ENCODE data around the gene DRICH1.

Gene DRICH1

DNA sequence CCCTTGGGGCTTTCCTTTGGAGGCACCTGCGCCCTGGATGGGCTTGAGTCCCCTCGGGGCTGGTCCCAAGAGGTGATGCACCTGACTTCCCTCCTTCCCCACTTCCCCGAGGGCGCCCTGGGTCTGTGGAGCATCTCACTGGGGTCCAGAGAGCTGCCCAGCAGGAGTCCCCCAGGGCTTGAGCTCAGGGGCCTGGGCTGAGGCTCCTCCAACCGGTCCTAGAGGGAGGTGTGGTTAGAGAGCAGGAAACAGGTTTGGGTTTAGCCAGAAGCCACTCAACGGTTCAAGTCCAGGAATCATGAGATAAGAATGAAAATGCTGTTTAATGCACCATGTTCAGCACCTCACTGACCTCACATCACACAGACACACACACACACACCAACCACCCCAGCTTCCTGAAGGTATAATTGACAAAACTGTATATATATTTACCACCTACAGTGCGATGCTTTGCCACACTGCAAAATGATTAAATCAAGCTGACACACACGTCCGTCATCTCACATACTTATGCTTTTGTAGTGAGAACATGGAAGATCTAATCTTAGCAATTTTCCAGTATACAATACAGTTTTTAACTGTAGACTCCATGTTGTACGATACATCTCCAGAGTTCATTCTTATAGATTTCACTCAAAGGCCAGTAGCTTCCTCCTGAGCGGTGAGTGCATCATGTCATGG lies 51.4 kb downstream of the DRICH1 start:
- POLR2A ChIA-PET = no interaction called here
- no peaks in the 10 kb centered on the region for H3K9me3 ChIP-seq (ENCODE audit: control extremely low read depth in 1 of 5, control insufficient read depth in 4 of 5, insufficient read depth in 2 of 5, low read depth in 1 of 5, low read length in 4 of 5)
- H3K27ac ChIP-seq (ENCODE audit: insufficient read depth in 1 of 2, low read depth in 1 of 2, low read length in 2 of 2, poor library complexity in 1 of 2, severe bottlenecking in 2 of 2) = peak overlapping the region; percentile 79 to 81
- WGBS (ENCODE audit: insufficient coverage) = 6% methylated on average over 7 of the region's 11 CpGs
- CTCF ChIA-PET = interaction anchor here (0.5 to 3.4 kb wide), 6 partner anchors 9 to 271 kb away, joined by 3 to 26 read pairs (median 4); no protein-coding TSS in a partner anchor
- H3K4me1 ChIP-seq (ENCODE audit: control extremely low read depth in 1 of 4, control insufficient read depth in 4 of 4, insufficient read depth in 4 of 4, low read length in 3 of 4) = peaks cover 21 to 90% (median 86%) of the 10 kb centered on the region in 4 experiments
- DNase-seq = peak; percentile 77 to 97 (median 94)
- H3K36me3 ChIP-seq (ENCODE audit: control insufficient read depth in 4 of 4, insufficient read depth in 4 of 4, low read length in 3 of 4) = peaks cover 0 to 2% (median under 1%) of the 10 kb centered on the region in 4 experiments
- no peaks in the 10 kb centered on the region for H3K27me3 ChIP-seq (replicated peaks in 2 of 5; ENCODE audit: control insufficient read depth in 4 of 5, insufficient read depth in 5 of 5, low read length in 4 of 5)
- H3K4me3 ChIP-seq (ENCODE audit: control insufficient read depth in 1 of 7, extremely low read depth in 1 of 7, insufficient read depth in 4 of 7, low read depth in 2 of 7, low read length in 6 of 7) = peak overlapping the region in 6 of 7 experiments; percentile 30 to 67 (median 62)

DNA sequence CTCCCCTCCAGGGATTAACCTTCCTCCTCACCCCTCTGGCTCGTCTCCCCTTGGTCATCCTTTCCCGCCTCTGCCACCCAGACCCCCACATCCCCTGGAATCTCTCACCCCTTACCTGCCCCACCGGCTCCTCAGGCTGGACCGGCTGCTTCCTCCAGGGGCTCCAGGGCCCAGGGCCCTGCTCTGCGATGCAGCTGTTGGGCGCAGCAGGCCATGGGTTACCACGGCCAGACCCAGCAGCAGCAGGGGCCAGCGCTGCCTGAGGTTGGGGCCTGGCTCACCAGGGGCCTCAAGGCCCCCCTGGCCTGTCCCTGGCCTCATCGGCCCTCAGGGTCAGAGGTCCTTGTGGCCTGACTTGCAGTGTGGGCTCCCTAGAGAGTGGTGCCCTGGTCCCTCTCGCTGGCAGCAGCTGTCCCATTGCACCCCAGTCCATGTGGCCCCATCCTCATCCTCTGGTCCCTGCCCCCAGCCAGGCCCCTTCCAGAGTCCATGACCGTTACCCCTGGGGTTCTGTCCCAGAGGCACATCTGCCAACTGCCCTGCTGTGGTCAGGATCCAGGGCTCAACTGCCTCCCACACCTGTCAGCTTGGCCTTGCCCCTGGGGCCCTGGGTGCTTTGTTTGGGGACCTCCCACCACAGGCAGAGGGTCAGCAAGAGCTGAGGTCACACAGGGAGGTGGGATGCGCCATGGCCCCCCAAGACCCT lies 52.1 kb downstream of the DRICH1 start, which contains the start of gene IGLL1:
IGLL1 (minus strand) TSS at position 421 of the 706 bp plus-strand sequence; CDS start at position 321, 100 bp downstream.
- DNase-seq = peak in 2 of 3 donors; percentile 69 to 77
- Histone ChIP-seq H3K9me3 (ENCODE audit: control extremely low read depth in 1 of 5, control insufficient read depth in 4 of 5, insufficient read depth in 2 of 5, low read depth in 1 of 5, low read length in 4 of 5) (no peaks in the 10 kb centered on the region), H3K36me3 (ENCODE audit: control insufficient read depth in 4 of 4, insufficient read depth in 4 of 4, low read length in 3 of 4) (peaks cover 0 to 5% (median 1%) of the 10 kb centered on the region in 4 experiments), H3K27ac (ENCODE audit: insufficient read depth in 1 of 2, low read depth in 1 of 2, low read length in 2 of 2, poor library complexity in 1 of 2, severe bottlenecking in 2 of 2) (peak within 1 kb of the TSS; percentile 79 to 81), H3K4me1 (ENCODE audit: control extremely low read depth in 1 of 4, control insufficient read depth in 4 of 4, insufficient read depth in 4 of 4, low read length in 3 of 4) (peaks cover 21 to 91% (median 82%) of the 10 kb centered on the region in 4 experiments), H3K4me3 (ENCODE audit: control insufficient read depth in 1 of 7, extremely low read depth in 1 of 7, insufficient read depth in 4 of 7, low read depth in 2 of 7, low read length in 6 of 7) (peak within 1 kb of the TSS in 6 of 7 experiments; percentile 32 to 67 (median 62)), H3K27me3 (replicated peaks in 2 of 5; ENCODE audit: control insufficient read depth in 4 of 5, insufficient read depth in 5 of 5, low read length in 4 of 5) (no peaks in the 10 kb centered on the region)
- CTCF ChIA-PET = interaction anchor here (0.7 to 3.4 kb wide), 6 partner anchors 11 to 22 kb away, joined by 3 to 26 read pairs (median 4); no protein-coding TSS in a partner anchor
- POLR2A ChIA-PET = no interaction called here
- WGBS (ENCODE audit: insufficient coverage) = 51% methylated on average over 10 of the region's 12 CpGs

DNA sequence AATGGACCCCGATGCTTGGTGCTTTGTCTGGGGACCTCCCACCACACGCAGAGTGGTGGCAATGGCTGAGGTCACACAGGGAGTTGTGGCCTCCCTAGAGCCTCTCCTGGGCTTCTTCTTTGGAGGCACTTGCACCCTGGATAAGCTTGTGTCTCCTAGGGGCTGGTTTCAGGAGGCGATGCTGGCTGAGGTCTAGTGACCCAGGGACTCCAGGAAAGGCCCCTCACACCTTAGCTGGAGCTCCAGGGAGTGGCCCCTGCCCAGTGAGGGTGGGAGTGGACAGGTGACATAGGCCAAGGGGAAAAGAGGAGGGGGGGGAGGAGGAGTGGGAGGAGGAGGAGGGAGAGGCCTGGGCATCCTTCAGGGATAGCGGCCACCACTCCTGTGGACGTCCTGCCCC lies 52.8 kb downstream of the DRICH1 start:
- H3K27me3 ChIP-seq (replicated peaks in 2 of 5; ENCODE audit: control insufficient read depth in 4 of 5, insufficient read depth in 5 of 5, low read length in 4 of 5) = no peaks in the 10 kb centered on the region
- 85% methylated on average over 4 of the region's 5 CpGs for WGBS (ENCODE audit: insufficient coverage)
- ChIA-PET POLR2A (interaction anchor here (0.6 to 1.2 kb wide), 2 partner anchors 206 to 287 kb away, joined by 3 to 5 read pairs; no protein-coding TSS in a partner anchor), CTCF (interaction anchor here (0.7 to 1.6 kb wide), 4 partner anchors 9 to 13 kb away, joined by 3 to 10 read pairs (median 4); no protein-coding TSS in a partner anchor)
- peak overlapping the region in 6 of 7 experiments; percentile 30 to 67 (median 62) for H3K4me3 ChIP-seq (ENCODE audit: control insufficient read depth in 1 of 7, extremely low read depth in 1 of 7, insufficient read depth in 4 of 7, low read depth in 2 of 7, low read length in 6 of 7)
- H3K9me3 ChIP-seq (ENCODE audit: control extremely low read depth in 1 of 5, control insufficient read depth in 4 of 5, insufficient read depth in 2 of 5, low read depth in 1 of 5, low read length in 4 of 5) = no peaks in the 10 kb centered on the region
- peaks cover 15 to 88% (median 75%) of the 10 kb centered on the region in 4 experiments for H3K4me1 ChIP-seq (ENCODE audit: control extremely low read depth in 1 of 4, control insufficient read depth in 4 of 4, insufficient read depth in 4 of 4, low read length in 3 of 4)
- DNase-seq = no peak
- peaks cover 0 to 5% (median 3%) of the 10 kb centered on the region in 4 experiments for H3K36me3 ChIP-seq (ENCODE audit: control insufficient read depth in 4 of 4, insufficient read depth in 4 of 4, low read length in 3 of 4)
- H3K27ac ChIP-seq (ENCODE audit: insufficient read depth in 1 of 2, low read depth in 1 of 2, low read length in 2 of 2, poor library complexity in 1 of 2, severe bottlenecking in 2 of 2) = peak overlapping the region; percentile 79 to 81

DNA sequence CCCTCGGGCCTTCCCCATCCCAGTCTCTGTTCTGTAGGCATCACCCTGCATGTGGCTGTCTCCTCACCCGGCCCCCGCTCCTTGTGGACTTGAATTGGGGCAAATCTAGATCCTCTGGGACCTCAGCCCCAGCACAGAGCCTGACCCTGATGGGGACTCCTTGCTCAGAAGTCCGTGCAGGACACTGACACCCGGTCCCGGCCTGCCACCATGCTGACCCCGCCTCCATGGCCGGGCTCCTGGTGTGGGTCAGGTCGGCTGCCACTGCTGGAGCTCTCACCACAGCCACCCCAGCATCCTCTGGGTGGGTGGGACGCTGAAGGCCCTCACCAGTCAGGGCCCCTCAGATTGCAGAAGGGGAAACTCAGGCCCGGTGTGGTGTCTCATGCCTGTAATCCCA lies 53.8 kb downstream of the DRICH1 start:
- Histone ChIP-seq H3K9me3 (ENCODE audit: control extremely low read depth in 1 of 5, control insufficient read depth in 4 of 5, insufficient read depth in 2 of 5, low read depth in 1 of 5, low read length in 4 of 5) (no peaks in the 10 kb centered on the region), H3K36me3 (ENCODE audit: control insufficient read depth in 4 of 4, insufficient read depth in 4 of 4, low read length in 3 of 4) (peaks cover 0 to 5% (median 3%) of the 10 kb centered on the region in 4 experiments), H3K27ac (ENCODE audit: insufficient read depth in 1 of 2, low read depth in 1 of 2, low read length in 2 of 2, poor library complexity in 1 of 2, severe bottlenecking in 2 of 2) (peak overlapping the region; percentile 33 to 81), H3K4me1 (ENCODE audit: control extremely low read depth in 1 of 4, control insufficient read depth in 4 of 4, insufficient read depth in 4 of 4, low read length in 3 of 4) (peaks cover 14 to 78% (median 66%) of the 10 kb centered on the region in 4 experiments), H3K27me3 (replicated peaks in 2 of 5; ENCODE audit: control insufficient read depth in 4 of 5, insufficient read depth in 5 of 5, low read length in 4 of 5) (no peaks in the 10 kb centered on the region), H3K4me3 (ENCODE audit: control insufficient read depth in 1 of 7, extremely low read depth in 1 of 7, insufficient read depth in 4 of 7, low read depth in 2 of 7, low read length in 6 of 7) (peak overlapping the region in 5 of 7 experiments; percentile 7 to 65 (median 53))
- WGBS (ENCODE audit: insufficient coverage) = 88% methylated on average over 3 of the region's 11 CpGs
- CTCF ChIA-PET = interaction anchor here (1.3 to 2.9 kb wide), 4 partner anchors 10 to 15 kb away, joined by 3 to 10 read pairs (median 6); no protein-coding TSS in a partner anchor
- POLR2A ChIA-PET = interaction anchor here (0.7 to 1.2 kb wide), 2 partner anchors 11 to 207 kb away, joined by 3 to 5 read pairs; no protein-coding TSS in a partner anchor
- DNase-seq = no peak

DNA sequence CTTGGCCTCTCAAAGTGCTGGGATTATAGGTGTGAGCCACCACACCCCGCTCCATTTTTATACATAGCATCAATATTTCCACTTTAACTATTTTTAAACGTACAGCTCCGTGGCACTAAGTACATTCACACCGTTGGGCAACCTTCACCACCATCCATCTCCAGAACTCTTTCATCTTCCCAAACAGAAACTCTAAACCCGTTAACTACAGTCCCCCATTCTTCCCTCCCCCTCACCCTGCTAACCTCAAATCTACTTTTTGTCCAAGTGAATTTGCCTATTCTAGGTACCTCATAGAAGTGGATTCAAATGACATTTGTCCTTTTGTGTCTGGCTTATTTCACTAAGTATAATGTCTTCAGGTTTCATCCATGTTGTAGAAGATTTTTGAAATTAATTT lies 55.4 kb downstream of the DRICH1 start:
- no peak overlapping the region for H3K4me3 ChIP-seq (ENCODE audit: control insufficient read depth in 1 of 7, extremely low read depth in 1 of 7, insufficient read depth in 4 of 7, low read depth in 2 of 7, low read length in 6 of 7)
- DNase-seq = no peak
- H3K4me1 ChIP-seq (ENCODE audit: control extremely low read depth in 1 of 4, control insufficient read depth in 4 of 4, insufficient read depth in 4 of 4, low read length in 3 of 4) = peaks cover 5 to 62% (median 51%) of the 10 kb centered on the region in 4 experiments
- POLR2A ChIA-PET = no interaction called here
- CTCF ChIA-PET = interaction anchor here (1.3 to 2.9 kb wide), 4 partner anchors 9 to 17 kb away, joined by 4 to 8 read pairs (median 6); no protein-coding TSS in a partner anchor
- H3K27me3 ChIP-seq (replicated peaks in 2 of 5; ENCODE audit: control insufficient read depth in 4 of 5, insufficient read depth in 5 of 5, low read length in 4 of 5) = no peaks in the 10 kb centered on the region
- 85% methylated on average over 4 of the region's 5 CpGs for WGBS (ENCODE audit: insufficient coverage)
- H3K9me3 ChIP-seq (ENCODE audit: control extremely low read depth in 1 of 5, control insufficient read depth in 4 of 5, insufficient read depth in 2 of 5, low read depth in 1 of 5, low read length in 4 of 5) = no peaks in the 10 kb centered on the region
- peaks cover 3 to 16% (median 5%) of the 10 kb centered on the region in 4 experiments for H3K36me3 ChIP-seq (ENCODE audit: control insufficient read depth in 4 of 4, insufficient read depth in 4 of 4, low read length in 3 of 4)
- peak overlapping the region in 1 of 2 experiments; percentile 49 for H3K27ac ChIP-seq (ENCODE audit: insufficient read depth in 1 of 2, low read depth in 1 of 2, low read length in 2 of 2, poor library complexity in 1 of 2, severe bottlenecking in 2 of 2)

DNA sequence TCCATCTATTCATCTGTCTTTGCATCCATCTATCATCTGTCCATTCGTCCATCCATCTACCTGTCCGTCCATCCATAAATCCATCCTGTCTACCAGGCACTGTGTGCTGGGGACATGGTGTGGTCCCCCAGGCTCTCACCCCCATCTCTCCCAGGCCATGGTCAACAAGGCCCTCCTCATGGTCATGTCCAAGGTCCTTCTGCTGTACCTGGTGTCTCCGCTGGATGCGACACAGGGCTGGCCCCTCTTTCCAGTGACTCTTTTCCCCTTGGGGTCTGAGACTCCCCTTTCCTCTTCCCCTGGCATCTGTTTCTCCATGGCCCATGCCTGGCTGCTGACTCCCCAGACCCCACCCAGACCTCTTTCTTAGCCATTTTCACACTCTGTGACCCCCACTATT lies 56.5 kb downstream of the DRICH1 start:
- Histone ChIP-seq H3K27me3 (replicated peaks in 2 of 5; ENCODE audit: control insufficient read depth in 4 of 5, insufficient read depth in 5 of 5, low read length in 4 of 5) (no peaks in the 10 kb centered on the region), H3K9me3 (ENCODE audit: control extremely low read depth in 1 of 5, control insufficient read depth in 4 of 5, insufficient read depth in 2 of 5, low read depth in 1 of 5, low read length in 4 of 5) (no peaks in the 10 kb centered on the region), H3K4me1 (ENCODE audit: control extremely low read depth in 1 of 4, control insufficient read depth in 4 of 4, insufficient read depth in 4 of 4, low read length in 3 of 4) (peaks cover 5 to 51% (median 41%) of the 10 kb centered on the region in 4 experiments), H3K4me3 (ENCODE audit: control insufficient read depth in 1 of 7, extremely low read depth in 1 of 7, insufficient read depth in 4 of 7, low read depth in 2 of 7, low read length in 6 of 7) (no peak overlapping the region), H3K27ac (ENCODE audit: insufficient read depth in 1 of 2, low read depth in 1 of 2, low read length in 2 of 2, poor library complexity in 1 of 2, severe bottlenecking in 2 of 2) (no peak overlapping the region), H3K36me3 (ENCODE audit: control insufficient read depth in 4 of 4, insufficient read depth in 4 of 4, low read length in 3 of 4) (peaks cover 3 to 18% (median 5%) of the 10 kb centered on the region in 4 experiments)
- WGBS (ENCODE audit: insufficient coverage) = 100% methylated on average over 4 of the region's 4 CpGs
- POLR2A ChIA-PET = no interaction called here
- no peak for DNase-seq
- CTCF ChIA-PET = interaction anchor here (1.3 to 2.9 kb wide), 3 partner anchors 8 to 16 kb away, joined by 4 to 8 read pairs (median 7); no protein-coding TSS in a partner anchor
